Left hindlimb (tissue), 1 donor: Measurements from ENCODE around the gene P4HB.

Experiments used
- DNase-seq: peaks from one replicate; pipeline ENCODE4 v3.0.0-alpha.2; 2018

P4HB gene

DNA sequence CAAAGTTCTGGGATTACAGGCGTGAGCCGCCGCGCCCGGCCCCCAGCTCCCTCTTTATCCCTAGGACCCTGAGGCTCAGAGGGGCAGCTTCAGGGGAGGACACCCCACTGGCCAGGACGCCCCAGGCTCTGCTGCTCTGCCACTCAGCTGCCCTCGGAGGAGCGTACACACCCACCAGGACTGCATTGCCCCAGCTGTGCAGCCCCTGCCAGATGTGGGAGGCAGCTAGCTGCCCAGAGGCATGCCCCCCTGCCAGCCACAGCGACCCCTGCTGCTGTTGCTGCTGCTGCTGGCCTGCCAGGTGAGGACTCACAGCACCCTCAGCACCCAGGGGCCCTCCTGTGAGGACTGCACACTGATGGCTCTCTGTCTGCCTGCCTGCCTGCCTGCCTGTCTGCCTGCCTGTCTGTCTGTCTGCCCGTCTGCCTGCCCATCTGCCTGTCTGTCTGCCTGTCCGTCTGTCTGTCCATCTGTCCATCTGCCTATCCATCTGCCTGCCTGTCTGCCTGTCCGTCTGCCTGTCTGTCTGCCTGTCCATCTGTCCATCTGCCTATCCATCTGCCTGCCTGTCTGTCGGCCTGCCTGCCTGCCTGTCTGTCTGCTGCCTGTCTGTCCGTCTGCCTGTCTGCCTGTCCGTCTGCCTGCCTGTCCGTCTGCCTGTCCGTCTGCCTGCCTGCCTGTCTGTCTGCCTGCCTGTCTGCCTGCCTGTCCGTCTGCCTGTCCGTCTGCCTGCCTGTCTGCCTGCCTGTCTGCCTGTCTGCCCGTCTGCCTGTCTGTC lies 51.4 kb downstream of the P4HB start:
- no peak for DNase-seq

DNA sequence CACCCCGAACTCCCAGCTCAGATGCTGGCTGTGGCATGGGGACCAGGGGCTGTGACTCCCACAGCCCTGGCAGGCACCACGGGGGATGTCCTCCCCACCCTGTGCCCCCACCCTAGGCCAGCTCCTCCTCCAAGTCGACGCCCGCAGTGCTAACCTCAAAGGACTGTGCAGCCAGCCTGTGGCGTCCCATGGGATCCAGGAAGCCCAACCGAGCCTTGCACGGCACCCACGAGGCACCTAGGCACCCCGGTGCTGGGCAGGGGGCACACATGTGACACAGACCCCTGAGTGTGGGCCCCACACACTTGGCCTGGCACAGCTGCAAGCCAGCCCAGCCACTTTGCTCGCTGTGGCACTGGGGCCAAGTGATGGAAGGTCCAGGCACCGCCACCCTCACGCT lies 52.5 kb downstream of the P4HB start:
- no peak for DNase-seq

DNA sequence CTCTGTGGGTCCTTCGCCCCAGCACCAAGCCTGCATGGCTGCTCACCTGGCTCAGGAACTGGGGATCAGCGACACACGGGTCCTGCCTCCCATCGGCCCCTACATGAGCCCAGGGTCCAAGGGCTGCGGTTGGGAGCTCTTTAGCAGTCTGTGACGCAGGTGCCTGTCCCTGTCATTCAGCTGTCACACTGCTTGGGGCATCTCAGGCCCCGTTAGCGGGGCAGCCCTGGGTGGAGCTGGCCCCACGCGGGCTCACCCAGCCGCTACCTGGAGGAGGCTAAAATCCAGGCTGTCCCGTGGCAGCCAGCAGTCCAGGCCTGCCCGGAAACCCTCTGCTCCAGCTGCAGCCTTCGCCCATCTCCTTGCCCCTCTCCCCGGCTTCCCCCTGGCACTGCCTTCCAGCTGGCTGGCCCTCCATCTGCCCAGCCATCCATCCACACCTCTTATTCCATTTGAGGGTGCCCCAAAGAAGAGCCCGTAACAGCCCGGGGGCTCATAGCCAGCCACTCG lies 53.1 kb downstream of the P4HB start:
- no peak for DNase-seq

DNA sequence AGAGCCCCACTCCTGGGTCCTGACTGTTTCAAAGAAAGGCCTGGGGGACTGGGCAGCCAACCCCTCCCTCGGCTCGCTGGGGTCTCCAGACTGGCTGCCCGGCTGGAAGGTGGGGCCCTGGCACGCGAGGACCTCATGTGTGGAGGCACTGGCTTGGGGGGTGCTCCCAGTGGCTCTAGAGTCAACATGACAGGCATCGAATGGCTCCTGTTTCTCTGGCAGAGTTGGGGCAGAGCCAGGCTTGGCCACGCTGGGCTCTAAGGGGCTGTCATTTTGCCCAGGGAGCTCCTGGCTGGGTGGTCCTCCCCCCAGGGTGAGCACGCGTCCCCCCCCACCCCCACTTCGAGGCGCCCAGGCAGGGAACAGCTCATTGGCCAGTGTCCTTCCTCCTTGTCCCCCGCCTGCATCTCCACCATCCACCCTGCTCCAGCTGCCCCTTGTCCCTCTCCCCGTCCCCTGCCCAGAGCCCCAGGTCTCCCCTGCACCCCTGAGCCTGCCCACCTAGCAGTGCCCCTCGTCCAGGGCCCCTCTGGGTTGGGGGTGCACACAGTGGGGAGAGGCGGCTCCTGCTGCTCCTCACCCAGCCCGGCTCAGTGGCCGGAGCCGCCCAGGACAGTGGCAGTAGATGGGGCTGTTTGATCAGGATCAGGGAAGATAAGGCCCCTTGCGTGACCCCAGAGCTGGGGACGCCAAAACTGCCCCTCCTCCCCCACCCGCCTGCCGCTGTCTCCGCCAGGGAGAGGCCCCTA lies 53.7 kb downstream of the P4HB start:
- no peak for DNase-seq

DNA sequence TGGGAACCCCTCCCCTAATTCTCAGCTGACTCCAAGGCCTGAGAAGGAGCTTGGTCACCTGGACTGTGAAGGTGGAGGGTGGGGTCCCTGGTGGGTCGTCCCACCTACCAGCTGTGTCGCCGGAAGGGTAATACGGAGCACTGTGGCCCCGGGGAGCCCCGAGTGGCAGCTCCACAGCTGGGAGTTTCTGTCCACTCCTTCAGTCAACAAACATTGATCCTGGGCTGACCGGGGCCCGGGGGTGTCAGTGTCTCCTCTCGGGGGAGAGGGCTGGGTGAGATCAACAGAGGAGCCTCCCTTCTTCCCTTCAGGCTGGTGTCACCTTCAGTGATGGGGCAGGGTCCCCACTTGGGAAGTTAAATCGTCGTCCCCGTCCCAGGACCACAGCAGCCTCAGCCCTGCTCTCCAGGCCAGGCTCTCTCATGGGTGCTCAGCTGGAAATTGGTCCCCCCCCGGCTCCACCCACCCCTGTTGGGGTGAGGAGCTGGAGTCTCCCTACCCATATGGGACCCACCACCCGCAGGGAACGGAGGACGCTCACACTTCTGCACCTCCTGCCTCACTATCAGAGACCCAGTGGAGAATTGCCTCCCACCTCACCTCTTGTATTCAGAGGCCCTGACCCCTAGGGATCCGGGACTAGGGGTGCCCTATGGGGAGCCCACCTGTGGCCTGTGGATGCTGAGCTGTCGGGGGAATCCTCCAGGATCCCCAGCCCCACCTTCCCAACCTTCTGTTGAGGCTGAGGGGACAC lies 54.5 kb downstream of the P4HB start:
- DNase-seq: no peak

DNA sequence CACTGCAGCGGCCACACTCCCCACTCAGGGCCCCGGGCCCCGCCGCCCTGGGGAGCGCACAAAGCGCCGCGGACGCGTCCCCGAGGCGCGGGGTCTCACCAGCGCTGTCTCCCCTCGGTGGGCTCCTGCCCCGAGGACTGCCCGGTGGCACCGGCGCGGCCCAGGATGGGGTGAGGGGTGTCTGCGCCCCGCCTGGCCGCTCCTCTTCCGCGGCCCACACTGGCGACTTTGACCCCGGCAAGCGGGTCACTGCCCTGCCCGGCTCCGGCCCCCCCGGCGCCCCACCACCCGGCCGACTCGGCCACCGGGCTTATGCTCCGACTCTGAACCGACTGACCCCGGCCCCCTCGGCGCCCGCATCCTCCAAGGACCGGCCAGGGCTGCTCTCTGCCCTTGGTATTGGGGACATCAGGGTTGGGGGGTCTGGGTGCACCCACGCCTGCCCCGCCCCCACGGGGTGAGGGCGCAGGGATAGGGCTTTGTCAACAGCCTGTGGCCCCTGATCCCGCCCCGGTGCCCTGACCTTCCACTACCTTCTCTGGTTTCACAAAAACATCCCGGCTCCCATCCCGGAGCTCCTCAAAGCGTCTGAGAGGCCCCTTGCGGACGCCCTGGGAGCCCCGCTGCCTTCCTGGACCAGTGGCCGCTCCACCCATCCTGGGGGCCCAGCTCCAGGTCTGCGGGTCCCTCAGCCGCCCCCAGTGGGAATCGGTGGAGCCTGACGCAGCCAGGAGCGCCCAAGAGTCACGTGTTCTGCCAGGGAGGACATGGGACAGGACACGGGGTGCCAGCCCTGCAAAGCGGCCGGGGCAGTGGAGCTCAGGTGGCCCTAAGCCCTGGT lies 55.6 kb downstream of the P4HB start:
- no peak for DNase-seq

DNA sequence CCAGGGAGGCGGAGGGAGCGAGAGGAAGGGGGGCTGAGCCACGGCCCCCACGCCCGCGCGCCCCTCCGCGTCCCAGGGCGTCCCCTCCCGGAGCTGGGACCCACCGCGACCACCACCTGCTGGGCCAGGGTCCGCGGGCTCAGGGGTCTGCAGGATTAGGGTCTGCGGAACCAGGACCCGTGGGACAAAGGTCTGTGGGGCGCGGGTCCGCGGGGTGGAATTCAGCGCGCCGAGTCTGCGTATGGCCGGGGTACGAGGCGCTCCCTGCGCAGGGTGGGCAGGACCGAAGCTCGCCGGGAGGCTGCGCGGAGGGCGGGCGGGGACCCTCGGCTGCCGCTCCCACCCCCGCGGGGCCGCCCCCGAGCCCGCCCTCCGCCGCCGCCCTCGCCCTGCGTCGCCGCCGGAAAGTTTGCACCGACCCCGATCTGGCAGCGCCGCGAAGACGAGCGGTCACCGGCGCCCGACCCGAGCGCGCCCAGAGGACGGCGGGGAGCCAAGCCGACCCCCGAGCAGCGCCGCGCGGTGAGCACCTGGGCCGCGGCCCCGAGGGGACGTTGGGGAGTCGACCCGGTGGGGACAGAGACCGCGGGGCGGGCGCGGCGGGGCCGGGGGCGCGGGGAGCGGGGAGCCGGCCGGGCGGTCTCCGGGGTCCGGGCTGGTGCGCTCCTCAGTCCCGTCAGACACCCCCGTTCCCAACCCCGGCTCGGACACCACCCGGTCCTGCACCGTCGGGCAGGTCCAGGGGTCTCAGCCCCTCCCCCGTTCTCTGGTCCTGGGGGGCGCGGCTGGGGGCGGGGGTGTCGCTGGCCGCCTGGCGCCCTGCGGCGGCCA lies 56.4 kb downstream of the P4HB start, which contains the start of gene GCGR:
Gene GCGR, plus strand, starts transcription at position 423 of the 831 bp plus-strand sequence. CDS start 4,869 bp downstream, outside the sequence.
- DNase-seq: no peak

DNA sequence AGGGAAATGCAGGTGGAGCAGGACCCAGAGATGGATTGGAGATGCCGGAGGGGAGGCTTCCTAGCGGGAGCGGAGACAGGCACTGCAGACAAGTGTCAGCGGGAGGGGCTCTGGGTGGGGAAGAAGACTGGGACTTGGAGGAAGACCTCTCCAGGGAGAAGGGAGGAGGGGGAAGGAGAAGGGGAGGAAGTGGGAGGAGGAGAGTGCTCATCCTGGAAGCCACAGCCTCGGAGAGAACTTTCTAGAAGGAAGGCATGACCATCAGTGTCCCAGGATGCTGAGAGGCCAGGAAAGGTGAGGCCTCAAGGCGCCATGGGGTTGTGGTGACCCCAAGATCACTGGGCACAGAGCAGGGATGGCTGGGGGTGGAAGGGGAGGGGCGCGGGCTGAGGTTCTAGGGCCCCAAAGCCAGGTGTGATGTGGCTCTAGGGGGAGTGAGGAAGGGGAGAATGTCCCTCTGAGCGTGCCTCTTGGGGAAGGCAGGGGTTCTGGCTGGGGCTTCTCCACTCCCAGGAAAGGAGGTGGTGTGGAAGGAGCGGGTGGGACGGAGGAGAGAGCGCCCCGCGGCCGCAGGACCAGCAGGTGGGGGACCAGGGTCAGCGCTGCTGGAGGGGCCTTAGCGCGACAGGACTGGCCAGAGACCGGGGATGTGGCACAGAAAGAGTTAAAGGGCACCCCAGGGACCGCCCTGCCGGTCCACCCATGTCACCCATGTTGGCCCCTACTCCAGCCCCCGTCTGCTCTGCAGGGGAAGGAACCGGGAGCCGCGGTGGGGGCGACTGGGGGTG lies 57.3 kb downstream of the P4HB start:
- DNase-seq: no peak

DNA sequence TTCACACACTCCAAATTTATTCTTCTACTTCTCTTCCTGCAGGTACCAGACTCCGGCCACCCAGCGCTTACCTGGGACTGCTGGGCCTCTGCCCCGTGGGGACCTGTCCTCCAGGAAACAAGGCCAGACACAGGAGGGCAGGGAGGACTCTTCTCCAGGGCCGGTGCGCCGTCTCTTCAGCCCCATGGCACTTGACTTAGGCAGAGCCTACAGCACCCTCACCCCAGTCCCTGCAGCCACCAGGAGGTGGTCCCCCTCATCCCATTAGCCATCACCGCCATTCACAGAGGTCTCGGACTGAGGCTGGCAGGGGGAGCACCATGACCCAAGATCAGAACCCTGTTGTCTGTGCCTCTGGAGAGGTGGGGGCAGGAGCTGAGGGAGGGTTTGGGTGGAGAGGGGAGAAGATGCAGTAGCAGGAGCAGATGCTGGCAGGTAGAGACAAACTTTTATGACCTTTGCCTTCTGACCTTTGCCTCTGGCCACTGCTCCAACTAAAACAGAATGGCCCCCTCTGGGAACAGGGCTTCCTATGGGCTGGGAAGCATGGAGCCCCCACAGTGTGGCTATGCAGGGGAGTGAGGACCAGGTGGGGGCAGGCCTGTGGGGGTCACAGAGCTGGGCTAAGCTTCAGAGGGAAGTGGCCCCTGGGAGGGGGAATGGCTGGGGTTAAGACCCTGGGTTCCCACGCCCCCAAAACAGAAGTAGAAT lies 58.1 kb downstream of the P4HB start:
- no peak for DNase-seq

DNA sequence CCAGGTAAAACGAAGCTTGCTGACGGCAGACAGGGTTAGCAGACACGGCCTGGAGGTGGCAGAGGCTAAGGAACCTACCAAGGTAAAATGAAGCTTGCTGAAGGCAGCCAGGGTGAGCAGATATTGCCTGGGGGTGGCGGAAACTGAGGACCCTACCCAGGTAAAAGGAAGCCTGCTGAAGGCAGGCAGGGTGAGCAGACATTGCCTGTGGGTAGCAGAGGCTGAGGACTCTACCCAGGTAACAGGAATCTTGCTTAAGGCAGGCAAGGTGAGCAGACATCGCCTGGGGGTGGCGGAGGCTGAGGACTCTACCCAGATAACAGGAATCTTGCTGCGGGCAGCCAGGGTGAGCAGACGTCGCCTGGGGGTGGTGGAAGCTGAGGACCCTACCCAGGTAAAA lies 59.0 kb downstream of the P4HB start:
- DNase-seq: no peak

DNA sequence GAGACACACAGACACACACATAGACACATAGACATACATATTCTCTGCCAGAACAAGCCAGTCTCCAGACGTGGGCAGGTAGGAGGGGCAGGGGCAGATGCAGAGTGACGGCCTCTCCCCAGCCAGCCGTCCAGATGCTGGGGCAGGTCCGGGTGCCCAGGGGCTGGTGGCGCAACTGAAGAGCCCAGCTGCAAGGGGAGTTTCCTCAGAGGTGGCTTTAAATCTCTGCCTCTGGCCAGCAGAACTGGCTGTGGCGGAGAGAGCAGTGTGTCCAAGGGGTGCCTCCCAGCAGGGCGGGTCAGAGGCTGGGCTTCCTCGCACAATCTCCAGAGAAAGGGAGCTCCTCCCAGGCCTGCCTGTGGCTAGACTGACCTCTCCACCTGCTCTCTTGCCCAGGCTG lies 65.8 kb downstream of the P4HB start:
- DNase-seq: no peak

DNA sequence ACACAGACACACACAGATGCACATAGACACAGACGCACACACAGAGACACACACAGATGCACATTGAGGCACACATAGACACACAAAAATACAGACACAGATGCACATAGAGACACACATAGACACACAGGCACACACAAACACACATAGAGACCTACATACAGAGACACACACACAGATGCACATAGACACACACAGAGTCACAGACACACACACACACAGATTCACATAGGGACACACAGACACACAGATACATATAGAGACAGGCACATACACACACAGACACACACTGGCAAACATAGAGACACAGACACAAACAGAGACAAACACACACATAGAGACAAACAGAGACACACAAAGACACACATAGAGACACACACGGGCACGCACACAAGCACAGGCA lies 66.3 kb downstream of the P4HB start:
- no peak for DNase-seq
